HUES64 (cell line): ENCODE results near the gene ATP6V0E2.

Experiments
- H3K27ac ChIP-seq: 2 replicates; pipeline ENCODE4 v1.7.0; 2013; ENCODE audit warnings: low read depth, low read length, inconsistent platforms
- H3K27me3 ChIP-seq: 2 replicates; pipeline ENCODE4 v1.6.1; 2013; ENCODE audit warnings: mild to moderate bottlenecking, low read length; ENCODE audit not compliant: insufficient read depth
- H3K36me3 ChIP-seq: 2 replicates; pipeline ENCODE4 v1.6.1; 2013; ENCODE audit warnings: mild to moderate bottlenecking, low read length; ENCODE audit not compliant: insufficient read depth
- H3K4me1 ChIP-seq: 2 replicates; pipeline ENCODE4 v1.6.1; 2013; ENCODE audit warnings: mild to moderate bottlenecking, low read length, moderate library complexity; ENCODE audit not compliant: insufficient read depth
- H3K4me3 ChIP-seq: 2 replicates; pipeline ENCODE4 v1.5.1; 2013; ENCODE audit warnings: mild to moderate bottlenecking, low read length, moderate library complexity
- H3K9ac ChIP-seq: 2 replicates; pipeline ENCODE4 v1.6.1; 2013; ENCODE audit warnings: mild to moderate bottlenecking, low read depth, low read length
- H3K9me3 ChIP-seq: 2 replicates; pipeline ENCODE4 v1.6.1; 2013; ENCODE audit warnings: low read depth, low read length; ENCODE audit not compliant: insufficient read depth
- WGBS: fragments of 150-250, 120-280 bp; methylation state at CpG from one replicate; pipeline ENCODE4 v1.1.7; 2013; ENCODE audit warnings: missing lambda C conversion rate; 5-methylcytosine and 5-hydroxymethylcytosine counted together

The ATP6V0E2 gene

DNA sequence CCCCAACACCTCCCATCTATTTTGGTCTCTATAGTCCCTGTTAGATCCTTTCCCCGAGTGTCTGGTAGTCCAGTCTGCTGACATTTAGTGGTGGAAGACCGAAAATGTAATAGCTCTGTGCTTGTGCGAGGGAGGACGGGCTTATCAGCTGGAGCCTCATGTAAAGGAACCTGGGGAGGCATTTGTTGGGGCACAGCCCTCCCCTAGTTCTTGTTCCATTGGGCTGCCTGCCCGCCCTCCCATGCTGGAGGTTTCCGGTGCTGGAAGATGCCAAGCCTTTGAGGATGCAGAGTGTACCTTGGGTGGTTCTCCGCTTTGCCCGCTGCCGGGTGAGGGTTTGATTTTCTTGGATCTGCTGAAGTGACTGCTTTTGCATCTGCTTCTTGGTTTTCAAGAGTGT is 30.2 kb upstream of the ATP6V0E2 start:
- H3K36me3 ChIP-seq: no peaks in the 10 kb centered on the region

DNA sequence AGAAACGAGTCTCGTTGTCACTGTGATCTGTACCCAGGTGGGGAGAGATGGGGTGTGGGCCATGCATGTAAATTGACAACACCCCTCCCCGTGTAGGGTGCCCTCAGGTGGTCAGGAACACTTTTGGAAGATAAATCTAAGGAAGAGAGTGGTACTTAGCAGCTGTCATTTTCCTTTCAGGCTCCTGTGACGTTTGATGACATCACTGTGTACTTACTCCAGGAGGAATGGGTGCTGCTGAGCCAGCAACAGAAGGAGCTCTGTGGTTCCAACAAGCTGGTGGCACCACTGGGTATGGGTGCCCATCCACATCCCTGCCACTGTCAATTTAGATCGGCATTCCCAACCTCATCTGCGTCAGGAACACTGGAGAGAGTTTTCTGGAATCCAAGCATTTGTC is 29.3 kb upstream of the ATP6V0E2 start:
- no peak overlapping the region for H3K4me3 ChIP-seq

More for the DNA sequence above, 30.2 kb upstream of the ATP6V0E2 start:
- no peak overlapping the region for H3K27ac ChIP-seq
- H3K9ac ChIP-seq: no peak overlapping the region
- peaks cover 25% of the 10 kb centered on the region for H3K27me3 ChIP-seq
- H3K9me3 ChIP-seq: no peaks in the 10 kb centered on the region
- peaks cover 5% of the 10 kb centered on the region for H3K4me1 ChIP-seq
- H3K4me3 ChIP-seq: no peak overlapping the region
- 96% methylated on average over 9 of the region's 9 CpGs for WGBS

DNA sequence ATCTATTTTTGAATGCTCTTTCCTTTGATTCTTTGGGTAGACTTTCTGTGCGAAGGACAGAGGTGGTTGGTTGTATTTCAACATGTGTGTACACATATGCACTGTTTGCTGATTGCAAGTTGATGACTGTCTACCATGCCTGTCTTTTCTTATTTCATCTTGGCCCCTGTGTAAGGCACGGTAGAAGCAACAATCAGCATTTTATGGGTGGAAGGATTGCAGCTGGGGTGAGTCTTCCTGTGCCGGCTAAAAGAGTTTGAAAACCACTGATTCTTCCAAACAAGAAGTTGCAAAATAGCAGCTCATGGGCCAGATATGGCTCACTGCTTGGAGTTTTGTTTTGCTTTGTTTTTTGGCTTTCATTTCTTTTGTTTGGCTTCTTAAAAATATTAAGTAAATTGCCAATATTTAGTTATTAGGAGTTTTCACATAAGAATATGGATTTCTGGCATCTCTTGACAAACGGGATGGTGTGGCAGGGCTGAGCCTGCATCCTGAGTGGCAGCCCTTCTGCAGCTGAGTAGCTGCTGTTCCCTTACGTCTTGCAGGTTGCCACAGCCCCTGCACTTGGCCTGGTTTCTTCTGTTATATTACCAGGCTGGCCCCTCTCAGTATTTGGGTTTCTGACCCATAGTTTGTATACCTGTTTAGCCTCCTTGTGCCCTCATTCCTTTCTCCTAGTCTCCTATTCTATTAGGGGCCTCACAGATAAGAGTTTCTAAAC is 28.4 kb upstream of the ATP6V0E2 start:
- Histone ChIP-seq H3K4me3 (no peak overlapping the region), H3K36me3 (no peaks in the 10 kb centered on the region), H3K9me3 (no peaks in the 10 kb centered on the region), H3K27ac (no peak overlapping the region), H3K9ac (no peak overlapping the region), H3K4me1 (no peaks in the 10 kb centered on the region), H3K27me3 (peaks cover 13% of the 10 kb centered on the region; the same call in 1 of the 2 replicates)
- WGBS: 96% methylated on average over 5 of the region's 5 CpGs

More for the DNA sequence above, 29.3 kb upstream of the ATP6V0E2 start:
- H3K27ac ChIP-seq: no peak overlapping the region
- no peaks in the 10 kb centered on the region for H3K36me3 ChIP-seq
- H3K9ac ChIP-seq: no peak overlapping the region
- no peaks in the 10 kb centered on the region for H3K9me3 ChIP-seq
- peaks cover 18% of the 10 kb centered on the region for H3K27me3 ChIP-seq
- peaks cover 2% of the 10 kb centered on the region for H3K4me1 ChIP-seq
- 75% methylated on average over 6 of the region's 6 CpGs for WGBS

DNA sequence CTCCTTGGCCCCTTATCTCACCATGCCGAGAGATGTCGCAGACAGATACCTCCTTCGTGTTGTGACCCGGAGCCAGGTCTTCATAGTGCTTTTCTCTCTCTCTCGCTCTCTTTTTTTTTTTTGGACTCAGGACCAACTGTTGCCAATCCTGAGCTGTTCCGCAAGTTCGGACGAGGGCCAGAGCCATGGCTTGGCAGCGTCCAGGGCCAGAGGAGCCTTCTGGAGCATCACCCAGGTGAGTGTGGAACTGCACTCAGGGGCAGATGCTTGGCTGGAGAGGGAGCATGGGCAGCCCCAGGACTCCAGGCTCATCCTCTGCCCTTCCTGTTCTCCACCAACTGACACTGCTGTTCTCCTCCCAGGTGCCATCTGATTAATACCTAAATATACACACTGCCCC is 27.7 kb upstream of the ATP6V0E2 start:
- 92% methylated on average over 9 of the region's 9 CpGs for WGBS
- Histone ChIP-seq H3K4me1 (no peaks in the 10 kb centered on the region), H3K27me3 (peaks cover 13% of the 10 kb centered on the region; the same call in 1 of the 2 replicates), H3K27ac (no peak overlapping the region), H3K4me3 (no peak overlapping the region), H3K36me3 (no peaks in the 10 kb centered on the region), H3K9me3 (no peaks in the 10 kb centered on the region), H3K9ac (no peak overlapping the region)

DNA sequence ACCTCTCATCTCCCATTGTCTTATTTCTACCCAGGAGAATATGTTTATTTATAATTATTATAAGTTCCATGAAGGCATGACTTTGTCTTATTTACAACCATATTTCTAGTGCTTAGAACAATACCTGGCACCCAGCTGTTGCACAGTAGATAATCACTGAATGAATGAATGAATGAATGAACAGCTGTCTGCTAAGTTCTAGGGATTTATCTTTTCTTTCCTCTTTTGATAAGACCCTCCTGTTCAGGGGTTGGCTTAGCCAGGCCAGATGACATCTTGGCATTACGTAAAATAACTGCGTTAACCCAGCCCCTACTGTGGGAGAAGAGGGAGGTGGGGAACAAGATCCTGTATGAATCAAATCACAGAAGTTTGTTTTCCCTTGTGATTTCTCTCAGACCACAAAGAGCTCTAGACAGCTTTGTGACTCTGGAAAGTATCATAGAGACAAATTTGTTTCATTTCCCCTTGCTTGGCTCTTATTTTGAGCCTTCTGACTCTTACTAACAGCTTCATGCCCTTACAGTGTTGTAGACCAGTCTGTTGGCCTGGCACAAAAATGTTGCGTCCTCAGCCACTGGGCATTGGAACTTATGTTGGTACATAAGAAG is 27.2 kb upstream of the ATP6V0E2 start:
- WGBS: over 99% methylated on average over 3 of the region's 3 CpGs
- H3K27ac ChIP-seq: no peak overlapping the region
- H3K36me3 ChIP-seq: no peaks in the 10 kb centered on the region
- peaks cover 13% of the 10 kb centered on the region; the same call in 1 of the 2 replicates for H3K27me3 ChIP-seq
- H3K9ac ChIP-seq: no peak overlapping the region
- H3K4me1 ChIP-seq: no peaks in the 10 kb centered on the region
- no peaks in the 10 kb centered on the region for H3K9me3 ChIP-seq
- no peak overlapping the region for H3K4me3 ChIP-seq

DNA sequence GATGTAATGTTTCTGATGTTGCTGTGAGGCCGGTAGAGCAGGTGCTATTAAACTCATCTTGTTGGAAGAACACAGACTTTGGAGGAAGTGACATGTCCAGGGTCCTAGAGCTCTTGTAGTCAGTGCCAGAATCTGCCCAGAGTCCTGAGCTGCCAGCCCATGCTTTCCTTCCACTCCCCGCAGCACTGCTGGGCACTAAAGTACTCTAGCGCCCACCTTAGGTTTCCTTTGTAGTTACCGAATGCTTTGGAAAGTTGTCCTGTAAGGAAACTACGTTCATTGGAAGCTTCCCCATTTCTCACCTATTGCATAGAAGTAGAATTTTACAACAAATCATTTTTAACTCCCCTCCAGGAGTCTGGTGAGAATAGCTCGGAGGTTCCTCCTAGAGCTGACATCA is 24.6 kb upstream of the ATP6V0E2 start:
- Histone ChIP-seq H3K36me3 (no peaks in the 10 kb centered on the region), H3K9ac (no peak overlapping the region), H3K27ac (no peak overlapping the region), H3K4me1 (peaks cover 3% of the 10 kb centered on the region; the same call in 1 of the 2 replicates), H3K4me3 (no peak overlapping the region), H3K9me3 (no peaks in the 10 kb centered on the region), H3K27me3 (no peaks in the 10 kb centered on the region)
- WGBS: 89% methylated on average over 6 of the region's 6 CpGs

DNA sequence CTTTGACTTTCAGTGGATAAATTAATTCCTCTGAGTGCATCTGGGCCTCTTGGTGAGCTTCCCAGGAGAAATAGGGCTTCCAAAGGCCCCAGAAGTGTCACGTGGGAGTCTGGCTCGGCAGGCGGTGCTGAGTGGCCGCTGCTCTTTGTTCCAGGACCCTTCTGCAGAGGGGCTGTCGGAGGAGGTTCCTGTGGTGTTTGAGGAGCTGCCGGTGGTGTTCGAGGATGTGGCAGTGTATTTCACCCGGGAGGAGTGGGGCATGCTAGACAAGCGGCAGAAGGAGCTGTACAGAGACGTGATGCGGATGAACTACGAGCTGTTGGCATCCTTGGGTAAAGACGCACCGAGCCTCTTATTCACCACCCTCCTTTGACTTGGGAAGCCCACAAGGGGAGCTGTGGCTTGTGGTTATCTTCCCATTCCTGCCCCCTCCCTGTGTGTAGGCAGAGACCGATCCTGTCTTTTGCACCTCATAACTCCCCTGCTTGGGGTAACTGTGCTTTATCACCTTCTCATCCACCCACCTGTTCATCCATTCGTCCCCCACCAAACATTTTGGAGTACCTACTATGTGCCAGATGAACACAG is 23.7 kb upstream of the ATP6V0E2 start:
- no peak overlapping the region for H3K9ac ChIP-seq
- WGBS: 84% methylated on average over 16 of the region's 16 CpGs
- no peaks in the 10 kb centered on the region for H3K27me3 ChIP-seq
- no peaks in the 10 kb centered on the region for H3K9me3 ChIP-seq
- no peak overlapping the region for H3K4me3 ChIP-seq
- H3K27ac ChIP-seq: no peak overlapping the region
- H3K36me3 ChIP-seq: no peaks in the 10 kb centered on the region
- H3K4me1 ChIP-seq: peaks cover 12% of the 10 kb centered on the region

DNA sequence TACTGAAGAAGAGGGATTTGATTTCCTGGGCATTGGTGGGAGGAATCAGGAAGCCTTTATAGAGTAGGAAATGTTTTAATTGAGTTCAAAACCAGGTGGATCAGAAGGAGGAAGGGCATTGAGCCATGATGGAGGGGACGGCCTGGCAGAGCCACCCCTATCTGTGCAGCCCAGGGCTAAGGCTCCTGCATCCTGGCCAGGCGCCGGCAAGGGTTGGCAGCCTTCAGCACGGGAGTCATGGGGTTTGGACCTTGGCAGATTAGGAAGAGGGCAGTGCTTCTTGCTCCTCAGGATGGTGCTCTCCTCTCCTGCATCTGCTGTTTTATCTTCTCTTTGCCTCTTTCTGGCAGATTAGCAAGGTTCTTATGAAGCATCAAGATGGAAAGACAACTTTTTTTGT is 23.1 kb upstream of the ATP6V0E2 start:
- H3K27me3 ChIP-seq: no peaks in the 10 kb centered on the region
- peaks cover 18% of the 10 kb centered on the region for H3K4me1 ChIP-seq
- H3K9ac ChIP-seq: no peak overlapping the region
- no peak overlapping the region for H3K4me3 ChIP-seq
- H3K9me3 ChIP-seq: no peaks in the 10 kb centered on the region
- H3K27ac ChIP-seq: no peak overlapping the region
- no peaks in the 10 kb centered on the region for H3K36me3 ChIP-seq
- WGBS: 96% methylated on average over 4 of the region's 4 CpGs

DNA sequence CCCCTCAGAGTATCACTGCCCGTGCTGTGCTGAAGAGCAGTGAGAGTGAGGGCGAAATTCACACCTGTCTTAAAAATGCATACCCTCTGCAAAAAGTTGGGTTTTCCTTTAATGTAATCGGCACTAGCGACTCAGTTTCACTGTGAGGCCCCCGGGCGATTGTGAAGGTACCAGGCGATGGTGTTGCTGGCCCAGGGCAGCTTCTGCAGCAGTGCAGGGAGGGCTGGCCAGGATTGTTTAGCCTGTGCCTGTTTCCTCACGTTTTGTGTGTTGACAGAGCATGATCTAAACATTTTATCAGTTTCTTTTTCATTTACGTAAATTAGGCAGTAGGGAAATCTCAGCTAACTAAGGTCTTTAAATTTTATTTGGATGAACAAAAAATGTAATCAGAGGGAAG is 22.3 kb upstream of the ATP6V0E2 start:
- H3K27me3 ChIP-seq: no peaks in the 10 kb centered on the region
- 94% methylated on average over 9 of the region's 9 CpGs for WGBS

DNA sequence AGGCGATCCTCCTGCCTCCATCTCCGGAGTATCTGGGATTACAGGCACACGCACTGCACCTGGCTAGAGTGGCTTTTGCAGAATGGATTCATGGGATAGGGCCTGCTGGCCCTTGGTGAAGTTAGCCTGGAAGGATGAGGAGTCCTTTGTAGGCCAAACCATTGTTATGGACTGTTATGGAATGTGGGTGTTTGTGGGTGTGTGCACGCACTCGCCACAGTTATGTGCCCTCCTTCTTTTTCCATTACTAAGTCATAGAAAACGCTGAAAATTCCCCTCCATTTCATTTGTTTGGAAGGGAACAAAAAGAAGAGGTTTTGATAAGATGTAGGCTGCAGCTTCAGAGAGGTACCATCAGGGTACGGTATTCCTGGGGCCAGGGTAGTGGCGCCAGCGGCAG is 20.6 kb upstream of the ATP6V0E2 start:
- no peaks in the 10 kb centered on the region for H3K36me3 ChIP-seq
- H3K27me3 ChIP-seq: no peaks in the 10 kb centered on the region
- H3K27ac ChIP-seq: no peak overlapping the region
- no peaks in the 10 kb centered on the region for H3K9me3 ChIP-seq
- H3K9ac ChIP-seq: no peak overlapping the region
- H3K4me3 ChIP-seq: no peak overlapping the region
- 94% methylated on average over 6 of the region's 9 CpGs for WGBS
- peaks cover 21% of the 10 kb centered on the region for H3K4me1 ChIP-seq

More for the DNA sequence above, 22.3 kb upstream of the ATP6V0E2 start:
- Histone ChIP-seq H3K4me1 (peaks cover 21% of the 10 kb centered on the region), H3K36me3 (no peaks in the 10 kb centered on the region), H3K9me3 (no peaks in the 10 kb centered on the region), H3K27ac (no peak overlapping the region), H3K4me3 (no peak overlapping the region), H3K9ac (no peak overlapping the region)

DNA sequence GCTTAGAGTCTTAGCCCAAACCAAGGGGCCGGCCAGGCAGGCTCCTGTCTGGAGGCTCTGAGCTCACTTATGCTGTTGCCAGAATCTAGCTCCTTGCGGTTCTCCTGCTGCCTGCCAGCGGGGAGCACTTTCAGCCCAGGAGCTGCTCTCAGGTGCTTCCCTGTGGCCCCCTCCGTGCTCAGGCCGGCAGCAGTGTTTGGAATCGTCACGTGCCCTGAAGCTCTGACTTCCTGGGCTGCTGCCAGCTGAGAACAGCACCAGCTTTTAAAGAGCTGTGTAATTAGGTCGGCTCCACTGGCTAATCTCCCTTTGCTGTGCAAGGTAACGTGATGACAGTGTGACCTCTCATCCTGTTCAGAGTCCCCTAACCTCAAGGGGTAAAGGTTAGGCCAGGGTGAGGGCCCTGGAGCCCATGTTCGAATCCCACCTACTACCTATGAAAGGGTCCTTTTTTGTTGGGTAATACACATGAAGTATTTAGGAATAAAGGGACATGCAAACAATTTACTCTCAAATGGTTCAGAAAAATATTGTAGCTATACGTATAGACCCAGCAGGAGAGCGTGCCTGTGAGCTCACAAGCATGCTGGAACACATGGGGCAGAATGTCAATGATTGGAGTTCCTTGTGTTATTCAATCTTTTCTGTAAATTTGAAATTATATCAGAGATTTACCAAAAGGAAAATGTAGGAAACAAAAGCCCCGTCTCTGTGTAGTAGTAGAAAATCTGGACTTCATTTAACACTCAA is 19.0 kb upstream of the ATP6V0E2 start:
- peak overlapping the region; percentile 78; the same call in 1 of the 2 replicates for H3K27ac ChIP-seq
- H3K9ac ChIP-seq: no peak overlapping the region

More for the DNA sequence above, 19.0 kb upstream of the ATP6V0E2 start:
- Histone ChIP-seq H3K9me3 (no peaks in the 10 kb centered on the region), H3K27me3 (no peaks in the 10 kb centered on the region), H3K4me1 (peaks cover 21% of the 10 kb centered on the region), H3K4me3 (no peak overlapping the region), H3K36me3 (no peaks in the 10 kb centered on the region)
- 19% methylated on average over 11 of the region's 13 CpGs for WGBS
